ENCODE measurements around the gene ITGB5. TPM values are rescaled to one million over a fixed set of nuclear protein-coding genes. Genes with fewer than 3 reads are reported as not detected.

The ITGB5 gene
- total RNA-seq, 1 donor from 2014 or later, result 501 TPM

GRCh38 chr3:124767264-124767663 is 119.9 kb downstream of the ITGB5 start:
- no peak overlapping the region for H3K27ac Mint-ChIP-seq (ENCODE audit: unreplicated experiment)

GRCh38 chr3:124766113-124767095 is 120.8 kb downstream of the ITGB5 start:
- Mint-ChIP-seq H3K4me1 (ENCODE audit: low read depth) (peaks cover 52% of the 10 kb centered on the region), H3K36me3 (ENCODE audit: low read depth) (peaks cover 53% of the 10 kb centered on the region), H3K27ac (ENCODE audit: unreplicated experiment) (peak overlapping the region; percentile 41), H3K27me3 (ENCODE audit: low read depth) (no peaks in the 10 kb centered on the region), H3K4me3 (ENCODE audit: unreplicated experiment) (no peak overlapping the region), H3K9me3 (ENCODE audit: low read depth) (no peaks in the 10 kb centered on the region)
- TF ChIP-seq, protein P1, sequence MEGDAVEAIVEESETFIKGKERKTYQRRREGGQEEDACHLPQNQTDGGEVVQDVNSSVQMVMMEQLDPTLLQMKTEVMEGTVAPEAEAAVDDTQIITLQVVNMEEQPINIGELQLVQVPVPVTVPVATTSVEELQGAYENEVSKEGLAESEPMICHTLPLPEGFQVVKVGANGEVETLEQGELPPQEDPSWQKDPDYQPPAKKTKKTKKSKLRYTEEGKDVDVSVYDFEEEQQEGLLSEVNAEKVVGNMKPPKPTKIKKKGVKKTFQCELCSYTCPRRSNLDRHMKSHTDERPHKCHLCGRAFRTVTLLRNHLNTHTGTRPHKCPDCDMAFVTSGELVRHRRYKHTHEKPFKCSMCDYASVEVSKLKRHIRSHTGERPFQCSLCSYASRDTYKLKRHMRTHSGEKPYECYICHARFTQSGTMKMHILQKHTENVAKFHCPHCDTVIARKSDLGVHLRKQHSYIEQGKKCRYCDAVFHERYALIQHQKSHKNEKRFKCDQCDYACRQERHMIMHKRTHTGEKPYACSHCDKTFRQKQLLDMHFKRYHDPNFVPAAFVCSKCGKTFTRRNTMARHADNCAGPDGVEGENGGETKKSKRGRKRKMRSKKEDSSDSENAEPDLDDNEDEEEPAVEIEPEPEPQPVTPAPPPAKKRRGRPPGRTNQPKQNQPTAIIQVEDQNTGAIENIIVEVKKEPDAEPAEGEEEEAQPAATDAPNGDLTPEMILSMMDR (IDR thresholded peaks at IDR 0.05), result no peak
- DNase-seq (ENCODE audit: low spot score), result no peak

More at GRCh38 chr3:124767264-124767663, 119.9 kb downstream of the ITGB5 start:
- TF ChIP-seq, protein P1 (IDR thresholded peaks at IDR 0.05), result no peak
- Mint-ChIP-seq H3K4me1 (ENCODE audit: low read depth) (peaks cover 51% of the 10 kb centered on the region), H3K27me3 (ENCODE audit: low read depth) (no peaks in the 10 kb centered on the region), H3K4me3 (ENCODE audit: unreplicated experiment) (no peak overlapping the region), H3K9me3 (ENCODE audit: low read depth) (no peaks in the 10 kb centered on the region), H3K36me3 (ENCODE audit: low read depth) (peaks cover 53% of the 10 kb centered on the region)
- no peak for DNase-seq (ENCODE audit: low spot score)

GRCh38 chr3:124765197-124765840 is 121.8 kb downstream of the ITGB5 start:
- TF ChIP-seq, protein P1 (IDR thresholded peaks at IDR 0.05), result no peak
- no peaks in the 10 kb centered on the region for H3K27me3 Mint-ChIP-seq (ENCODE audit: low read depth)
- peaks cover 53% of the 10 kb centered on the region for H3K36me3 Mint-ChIP-seq (ENCODE audit: low read depth)
- H3K9me3 Mint-ChIP-seq (ENCODE audit: low read depth), result no peaks in the 10 kb centered on the region
- H3K4me3 Mint-ChIP-seq (ENCODE audit: unreplicated experiment), result no peak overlapping the region
- no peak for DNase-seq (ENCODE audit: low spot score)
- peaks cover 52% of the 10 kb centered on the region for H3K4me1 Mint-ChIP-seq (ENCODE audit: low read depth)
- H3K27ac Mint-ChIP-seq (ENCODE audit: unreplicated experiment), result peak overlapping the region; percentile 57

GRCh38 chr3:124764746-124765145 is 122.4 kb downstream of the ITGB5 start:
- Mint-ChIP-seq H3K36me3 (ENCODE audit: low read depth) (peaks cover 51% of the 10 kb centered on the region), H3K27me3 (ENCODE audit: low read depth) (no peaks in the 10 kb centered on the region), H3K27ac (ENCODE audit: unreplicated experiment) (peak overlapping the region; percentile 36), H3K4me3 (ENCODE audit: unreplicated experiment) (no peak overlapping the region), H3K9me3 (ENCODE audit: low read depth) (no peaks in the 10 kb centered on the region), H3K4me1 (ENCODE audit: low read depth) (peaks cover 50% of the 10 kb centered on the region)
- no peak for DNase-seq (ENCODE audit: low spot score)
- TF ChIP-seq, protein P1 (IDR thresholded peaks at IDR 0.05), result no peak

GRCh38 chr3:124763644-124764358 is 123.4 kb downstream of the ITGB5 start:
- TF ChIP-seq, protein P1 (IDR thresholded peaks at IDR 0.05), result no peak
- Mint-ChIP-seq H3K27ac (ENCODE audit: unreplicated experiment) (no peak overlapping the region), H3K36me3 (ENCODE audit: low read depth) (peaks cover 45% of the 10 kb centered on the region), H3K27me3 (ENCODE audit: low read depth) (no peaks in the 10 kb centered on the region), H3K4me3 (ENCODE audit: unreplicated experiment) (no peak overlapping the region), H3K9me3 (ENCODE audit: low read depth) (no peaks in the 10 kb centered on the region), H3K4me1 (ENCODE audit: low read depth) (peaks cover 48% of the 10 kb centered on the region)
- DNase-seq (ENCODE audit: low spot score), result no peak
